ENCODE measurements around the gene MTFR1L. TPM values are rescaled to one million over a fixed set of nuclear protein-coding genes. Genes with fewer than 3 reads are reported as not detected.

MTFR1L gene
- total RNA-seq, 2 donors from 2014 or later, result 36.3 to 48.6 TPM

GRCh38 chr1:25871086-25871703 is 51.4 kb downstream of the MTFR1L start:
- Histone ChIP-seq H3K4me1 (peaks cover 9% of the 10 kb centered on the region), H3K9me3 (no peaks in the 10 kb centered on the region), H3K9ac (ENCODE audit: low read depth in 2 of 2, low read length in 2 of 2) (no peak overlapping the region), H3K27me3 (no peaks in the 10 kb centered on the region), H3K4me3 (no peak overlapping the region), H3K36me3 (no peaks in the 10 kb centered on the region), H3K27ac (no peak overlapping the region)
- intact Hi-C loops (cut with DNase I), result no loop called here
- no peak for DNase-seq
- TF ChIP-seq CTCF (IDR thresholded peaks at IDR 0.05), result no peak

- Histone ChIP-seq H3K4me1 (peaks cover 9% of the 10 kb centered on the region), H3K9me3 (no peaks in the 10 kb centered on the region), H3K36me3 (no peaks in the 10 kb centered on the region), H3K4me3 (no peak overlapping the region), H3K9ac (ENCODE audit: low read depth in 2 of 2, low read length in 2 of 2) (no peak overlapping the region), H3K27me3 (no peaks in the 10 kb centered on the region), H3K27ac (no peak overlapping the region)
- TF ChIP-seq CTCF (IDR thresholded peaks at IDR 0.05), result no peak
- no peak for DNase-seq
- intact Hi-C loops (cut with DNase I), result no loop called here
Measured at GRCh38 chr1:25871704-25872494, 52.1 kb downstream of the MTFR1L start.

- intact Hi-C loops (cut with DNase I), result no loop called here
- H3K4me1 ChIP-seq, result peaks cover 9% of the 10 kb centered on the region
- H3K27ac ChIP-seq, result no peak overlapping the region
- H3K4me3 ChIP-seq, result no peak overlapping the region
- no peaks in the 10 kb centered on the region for H3K36me3 ChIP-seq
- no peaks in the 10 kb centered on the region for H3K9me3 ChIP-seq
- no peak for TF ChIP-seq CTCF (IDR thresholded peaks at IDR 0.05)
- DNase-seq, result no peak
- H3K27me3 ChIP-seq, result no peaks in the 10 kb centered on the region
- H3K9ac ChIP-seq (ENCODE audit: low read depth in 2 of 2, low read length in 2 of 2), result no peak overlapping the region
Measured at GRCh38 chr1:25872713-25873112, 53.0 kb downstream of the MTFR1L start.

GRCh38 chr1:25873120-25873519 is 53.4 kb downstream of the MTFR1L start:
- Histone ChIP-seq H3K9me3 (no peaks in the 10 kb centered on the region), H3K27me3 (no peaks in the 10 kb centered on the region), H3K4me1 (peaks cover 9% of the 10 kb centered on the region), H3K4me3 (no peak overlapping the region), H3K27ac (no peak overlapping the region), H3K9ac (ENCODE audit: low read depth in 2 of 2, low read length in 2 of 2) (no peak overlapping the region), H3K36me3 (no peaks in the 10 kb centered on the region)
- intact Hi-C loops (cut with DNase I), result no loop called here
- no peak for TF ChIP-seq CTCF (IDR thresholded peaks at IDR 0.05)
- no peak for DNase-seq

- Histone ChIP-seq H3K9ac (ENCODE audit: low read depth in 2 of 2, low read length in 2 of 2) (peak overlapping the region in 1 of 2 donors; percentile 72), H3K9me3 (no peaks in the 10 kb centered on the region), H3K27me3 (no peaks in the 10 kb centered on the region), H3K36me3 (no peaks in the 10 kb centered on the region), H3K27ac (no peak overlapping the region), H3K4me3 (peak overlapping the region; percentile 58), H3K4me1 (peaks cover 9% of the 10 kb centered on the region)
- TF ChIP-seq CTCF (IDR thresholded peaks at IDR 0.05), result no peak
- intact Hi-C loops (cut with DNase I), result no loop called here
- DNase-seq, result no peak
Measured at GRCh38 chr1:25874209-25874608, 54.5 kb downstream of the MTFR1L start.

Measured in colonic mucosa (tissue), 4 donors.